ENCODE data around the gene PPP2R5A. TPM values are rescaled to one million over a fixed set of nuclear protein-coding genes. Genes with fewer than 3 reads are reported as not detected.
"Not testable (repeated sequence)": the region's sequence is repeated elsewhere in the genome, so short reads cannot be mapped to it uniquely, and the experiment has no call there.

The PPP2R5A gene
- total RNA-seq, 1 donor from 2014 or later = 33.9 TPM

DNA sequence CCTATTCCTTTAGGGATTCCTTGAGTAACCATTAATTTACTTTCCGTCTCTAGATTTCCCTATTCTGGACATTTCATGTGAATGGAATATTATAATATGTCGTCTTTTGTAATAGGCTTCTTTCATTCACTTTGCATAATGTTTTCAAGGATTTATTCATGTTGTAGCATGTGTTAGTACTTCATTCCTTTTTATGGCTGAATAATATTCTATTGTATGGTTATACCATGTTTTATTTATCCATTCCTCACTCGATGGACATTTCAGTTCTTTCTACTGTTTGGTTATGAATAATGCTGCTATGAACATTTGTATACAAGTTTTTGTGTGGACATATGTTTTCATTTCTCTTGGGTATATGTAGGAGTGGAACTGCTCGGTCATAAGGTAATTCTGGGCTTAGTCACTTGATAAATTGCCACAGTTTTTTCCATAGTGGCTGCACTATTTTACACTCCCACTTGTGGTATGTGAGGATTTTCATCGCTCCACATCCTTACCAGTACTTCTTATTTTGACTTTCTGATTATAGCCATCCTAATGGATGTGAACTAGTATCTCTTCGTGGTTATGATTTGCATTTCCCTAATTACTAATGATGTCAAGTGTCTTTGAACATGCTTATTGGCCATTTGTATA is 17.7 kb downstream of the PPP2R5A start:
- H3K36me3 ChIP-seq = no peaks in the 10 kb centered on the region
- TF ChIP-seq, protein P1, sequence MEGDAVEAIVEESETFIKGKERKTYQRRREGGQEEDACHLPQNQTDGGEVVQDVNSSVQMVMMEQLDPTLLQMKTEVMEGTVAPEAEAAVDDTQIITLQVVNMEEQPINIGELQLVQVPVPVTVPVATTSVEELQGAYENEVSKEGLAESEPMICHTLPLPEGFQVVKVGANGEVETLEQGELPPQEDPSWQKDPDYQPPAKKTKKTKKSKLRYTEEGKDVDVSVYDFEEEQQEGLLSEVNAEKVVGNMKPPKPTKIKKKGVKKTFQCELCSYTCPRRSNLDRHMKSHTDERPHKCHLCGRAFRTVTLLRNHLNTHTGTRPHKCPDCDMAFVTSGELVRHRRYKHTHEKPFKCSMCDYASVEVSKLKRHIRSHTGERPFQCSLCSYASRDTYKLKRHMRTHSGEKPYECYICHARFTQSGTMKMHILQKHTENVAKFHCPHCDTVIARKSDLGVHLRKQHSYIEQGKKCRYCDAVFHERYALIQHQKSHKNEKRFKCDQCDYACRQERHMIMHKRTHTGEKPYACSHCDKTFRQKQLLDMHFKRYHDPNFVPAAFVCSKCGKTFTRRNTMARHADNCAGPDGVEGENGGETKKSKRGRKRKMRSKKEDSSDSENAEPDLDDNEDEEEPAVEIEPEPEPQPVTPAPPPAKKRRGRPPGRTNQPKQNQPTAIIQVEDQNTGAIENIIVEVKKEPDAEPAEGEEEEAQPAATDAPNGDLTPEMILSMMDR (IDR thresholded peaks at IDR 0.05) = no peak
- TF ChIP-seq POLR2A (IDR thresholded peaks at IDR 0.05) (no peak), POLR2AphosphoS5 (IDR thresholded peaks at IDR 0.05; ENCODE audit: insufficient read depth in 1 of 2, low read depth in 1 of 2) (no peak)
- no peaks in the 10 kb centered on the region for H3K27me3 ChIP-seq
- DNase-seq (ENCODE audit: extremely low spot score in 2 of 2) = no peak
- peaks cover 34% of the 10 kb centered on the region for H3K4me1 ChIP-seq
- H3K9me3 ChIP-seq = no peaks in the 10 kb centered on the region
- no peak overlapping the region for H3K27ac ChIP-seq
- intact Hi-C loops (cut with DNase I) = no loop called here
- no peak overlapping the region for H3K4me3 ChIP-seq

DNA sequence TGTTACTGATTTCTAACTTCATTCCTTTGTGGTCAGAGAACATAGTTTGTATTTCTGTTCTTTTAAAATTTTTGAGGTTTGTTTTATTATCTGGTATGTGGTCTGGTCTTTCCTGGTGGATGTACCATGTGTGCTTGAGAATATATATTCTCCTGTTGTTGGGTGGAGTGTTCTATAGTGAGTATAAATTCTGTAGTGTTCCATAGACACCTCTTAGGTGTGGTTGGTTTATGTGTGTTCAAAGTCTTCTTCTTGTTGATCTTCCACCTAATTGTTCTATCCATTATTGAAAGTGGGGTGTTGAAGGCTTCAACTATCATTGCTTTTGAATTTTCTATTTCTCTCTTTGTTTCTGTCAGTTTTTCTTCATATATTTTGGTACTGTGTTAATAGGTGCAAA is 20.1 kb downstream of the PPP2R5A start:
- H3K36me3 ChIP-seq = no peaks in the 10 kb centered on the region

DNA sequence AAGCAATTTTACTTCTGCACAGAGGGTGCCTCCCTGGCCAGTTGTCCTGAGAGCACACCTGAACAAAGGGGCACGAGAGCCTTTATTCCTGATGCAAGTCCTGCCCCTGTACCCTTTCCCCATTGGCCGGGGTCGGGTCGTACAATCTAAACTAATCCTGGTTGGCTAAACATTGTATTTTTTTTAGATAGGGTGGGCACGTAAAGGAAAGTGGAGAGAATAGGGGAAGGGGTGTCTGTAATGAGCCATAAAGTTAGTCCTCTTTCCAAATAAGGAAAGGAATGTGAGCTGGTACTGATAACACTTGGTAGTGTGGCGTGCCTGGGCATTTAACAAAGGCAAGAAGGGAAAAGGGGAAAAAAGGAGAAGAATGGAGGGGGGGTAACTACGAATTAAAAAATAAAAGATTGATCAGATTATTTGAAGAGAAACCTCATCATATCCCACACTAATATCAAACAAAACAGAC is 20.8 kb downstream of the PPP2R5A start:
- H3K9me3 ChIP-seq; H3K4me3 ChIP-seq; H3K27ac ChIP-seq; H3K36me3 ChIP-seq; H3K27me3 ChIP-seq; DNase-seq (ENCODE audit: extremely low spot score in 2 of 2); intact Hi-C loops (cut with DNase I): not testable (repeated sequence)
- H3K4me1 ChIP-seq = peaks cover 35% of the 10 kb centered on the region

More for the DNA sequence above, 20.1 kb downstream of the PPP2R5A start:
- Histone ChIP-seq H3K27me3 (no peaks in the 10 kb centered on the region), H3K4me3 (no peak overlapping the region), H3K9me3 (no peaks in the 10 kb centered on the region), H3K4me1 (peaks cover 31% of the 10 kb centered on the region), H3K27ac (no peak overlapping the region)
- no peak for DNase-seq (ENCODE audit: extremely low spot score in 2 of 2)
- TF ChIP-seq POLR2AphosphoS5 (IDR thresholded peaks at IDR 0.05; ENCODE audit: insufficient read depth in 1 of 2, low read depth in 1 of 2) (no peak), POLR2A (IDR thresholded peaks at IDR 0.05) (no peak)
- TF ChIP-seq, protein P1 (IDR thresholded peaks at IDR 0.05) = no peak
- intact Hi-C loops (cut with DNase I) = no loop called here

GRCh38 chr1:212309967-212310366 is 24.8 kb downstream of the PPP2R5A start:
- intact Hi-C loops (cut with DNase I) = no loop called here
- no peaks in the 10 kb centered on the region for H3K27me3 ChIP-seq
- TF ChIP-seq, protein P1 (IDR thresholded peaks at IDR 0.05) = no peak
- TF ChIP-seq POLR2A (IDR thresholded peaks at IDR 0.05) (no peak), POLR2AphosphoS5 (IDR thresholded peaks at IDR 0.05; ENCODE audit: insufficient read depth in 1 of 2, low read depth in 1 of 2) (no peak)
- no peaks in the 10 kb centered on the region for H3K9me3 ChIP-seq
- no peak overlapping the region for H3K4me3 ChIP-seq
- no peak for DNase-seq (ENCODE audit: extremely low spot score in 2 of 2)
- H3K36me3 ChIP-seq = no peaks in the 10 kb centered on the region
- peaks cover 26% of the 10 kb centered on the region for H3K4me1 ChIP-seq
- H3K27ac ChIP-seq = no peak overlapping the region

DNA sequence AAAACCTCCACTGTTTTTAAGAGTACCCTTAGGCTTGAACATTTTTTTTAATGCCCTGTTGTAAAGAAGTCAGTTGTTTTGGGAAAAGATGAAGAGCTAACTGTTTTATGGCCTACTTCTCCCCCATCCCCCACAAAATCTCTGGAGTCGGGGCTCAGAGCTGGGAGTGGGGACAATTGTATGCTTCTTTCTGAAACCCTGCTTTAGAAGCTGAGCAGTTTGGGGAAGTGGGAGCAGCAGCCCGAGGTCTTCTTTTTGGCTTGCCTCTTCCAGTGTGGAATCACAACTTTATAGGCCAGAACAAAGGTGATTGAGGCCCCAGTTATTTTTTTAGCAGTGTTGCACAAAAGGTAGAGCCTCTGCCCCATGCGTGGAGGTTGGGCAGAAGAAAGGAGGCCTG is 25.2 kb downstream of the PPP2R5A start:
- Histone ChIP-seq H3K36me3 (no peaks in the 10 kb centered on the region), H3K4me1 (peaks cover 26% of the 10 kb centered on the region), H3K27ac (no peak overlapping the region), H3K4me3 (no peak overlapping the region), H3K27me3 (no peaks in the 10 kb centered on the region), H3K9me3 (no peaks in the 10 kb centered on the region)
- intact Hi-C loops (cut with DNase I) = no loop called here
- TF ChIP-seq, protein P1 (IDR thresholded peaks at IDR 0.05) = no peak
- no peak for TF ChIP-seq POLR2A (IDR thresholded peaks at IDR 0.05)
- no peak for TF ChIP-seq POLR2AphosphoS5 (IDR thresholded peaks at IDR 0.05; ENCODE audit: insufficient read depth in 1 of 2, low read depth in 1 of 2)
- no peak for DNase-seq (ENCODE audit: extremely low spot score in 2 of 2)
